GM23338 (cell line): ENCODE data around the gene MICAL3. TPM values are rescaled to one million over a fixed set of nuclear protein-coding genes. Genes with fewer than 3 reads are reported as not detected.

ENCODE experiments used
- ATAC-seq: fragments of 200-7000 bp; cut with Tn5 transposase; 3 replicates; pipeline ENCODE4 v1.9.1; 2020
- DNase-seq: peaks from one replicate; pipeline ENCODE4 v3.0.0-alpha.2; 2015; ENCODE audit warnings: low spot score
- H2AFZ ChIP-seq: fragments of 200-600 bp; sonication (generic); 2 replicates; pipeline ENCODE4 v1.8.0; 2016; ENCODE audit warnings: antibody characterized with exemption, mild to moderate bottlenecking, moderate library complexity
- H3F3A ChIP-seq: fragments of 200-600 bp; sonication (generic); replicated peaks from 2 replicates; pipeline ENCODE4 v1.8.0; 2017; ENCODE audit warnings: antibody characterized with exemption, mixed run types, low read depth
- H3K27ac ChIP-seq: fragments of 200-600 bp; sonication (generic); 2 replicates; pipeline ENCODE4 v1.6.1; 2016; ENCODE audit warnings: low read depth
- H3K27me3 ChIP-seq: fragments of 200-600 bp; sonication (generic); 2 replicates; pipeline ENCODE4 v1.8.0; 2016; ENCODE audit warnings: mild to moderate bottlenecking, mixed run types, moderate library complexity; ENCODE audit not compliant: insufficient read depth
- H3K36me3 ChIP-seq: fragments of 200-600 bp; sonication (generic); 2 replicates; pipeline ENCODE4 v1.8.0; 2016; ENCODE audit warnings: mild to moderate bottlenecking; ENCODE audit not compliant: insufficient read depth
- H3K4me1 ChIP-seq: fragments of 200-600 bp; sonication (generic); 2 replicates; pipeline ENCODE4 v1.8.0; 2016; ENCODE audit warnings: mild to moderate bottlenecking, moderate library complexity; ENCODE audit not compliant: insufficient read depth
- H3K4me2 ChIP-seq: fragments of 200-600 bp; sonication (generic); 2 replicates; pipeline ENCODE4 v1.7.1; 2017; ENCODE audit warnings: mixed run types
- H3K4me3 ChIP-seq: fragments of 200-600 bp; sonication (generic); 2 replicates; pipeline ENCODE4 v1.6.1; 2016; ENCODE audit warnings: mixed run types
- H3K79me2 ChIP-seq: fragments of 200-600 bp; sonication (generic); replicated peaks from 2 replicates; pipeline ENCODE4 v1.8.0; 2017; ENCODE audit warnings: mild to moderate bottlenecking; ENCODE audit not compliant: insufficient read depth
- H3K9me2 ChIP-seq: fragments of 200-600 bp; sonication (generic); 2 replicates; pipeline ENCODE4 v1.8.0; 2017; ENCODE audit not compliant: insufficient read depth
- H4K20me1 ChIP-seq: fragments of 200-600 bp; sonication (generic); replicated peaks from 2 replicates; pipeline ENCODE4 v1.8.0; 2017; ENCODE audit warnings: mild to moderate bottlenecking; ENCODE audit not compliant: insufficient read depth
- H3K27ac Mint-ChIP-seq: 2 replicates; pipeline ENCODE4 v1.8.0; 2020; ENCODE audit warnings: inconsistent platforms, mild to moderate bottlenecking, moderate library complexity, mixed read lengths
- H3K27me3 Mint-ChIP-seq: 3 replicates; pipeline ENCODE4 v1.8.0; 2022; ENCODE audit warnings: low read depth, mild to moderate bottlenecking, moderate library complexity, mixed read lengths, inconsistent platforms; ENCODE audit not compliant: insufficient read depth, poor library complexity
- H3K36me3 Mint-ChIP-seq: 3 replicates; pipeline ENCODE4 v1.8.0; 2021; ENCODE audit warnings: low read depth, mild to moderate bottlenecking, inconsistent platforms, moderate library complexity, mixed read lengths
- H3K4me1 Mint-ChIP-seq: 3 replicates; pipeline ENCODE4 v1.8.0; 2020; ENCODE audit warnings: mild to moderate bottlenecking, inconsistent platforms, mixed read lengths
- H3K4me3 Mint-ChIP-seq: 3 replicates; pipeline ENCODE4 v1.8.0; 2021; ENCODE audit warnings: moderate library complexity, mild to moderate bottlenecking, inconsistent platforms, mixed read lengths
- H3K9me3 Mint-ChIP-seq: 3 replicates; pipeline ENCODE4 v1.8.0; 2020; ENCODE audit warnings: moderate library complexity, mild to moderate bottlenecking, inconsistent platforms, mixed read lengths
- CTCF ChIP-seq, 2 experiments: fragments of 200-600 bp in 1 of 2; sonication (generic) in 1 of 2; conservative IDR thresholded peaks; 2 replicates each; pipeline versions ENCODE4 v1.5.1 to v1.6.1; 2016 to 2017; ENCODE audit warnings: antibody characterized with exemption in 2 of 2, low read depth in 2 of 2, mild to moderate bottlenecking in 2 of 2, moderate library complexity in 1 of 2
- EZH2 ChIP-seq: fragments of 200-600 bp; sonication (generic); IDR thresholded peaks from one replicate; pipeline ENCODE4 v1.8.0; 2017; ENCODE audit warnings: antibody characterized with exemption, mild to moderate bottlenecking, low read depth; ENCODE audit not compliant: unreplicated experiment
- JUNB ChIP-seq: IDR thresholded peaks from one replicate; pipeline ENCODE4 v1.6.1; 2016; ENCODE audit warnings: antibody characterized with exemption; ENCODE audit not compliant: unreplicated experiment
- REST ChIP-seq: IDR thresholded peaks from one replicate; pipeline ENCODE4 v1.6.1; 2018; ENCODE audit warnings: antibody characterized with exemption; ENCODE audit not compliant: unreplicated experiment
- ZNF114 ChIP-seq: fragments of 250-450 bp; sonication (Bioruptor Pico); IDR thresholded peaks from 2 replicates; pipeline ENCODE4 v1.5.0; 2020; ENCODE audit warnings: mild to moderate bottlenecking, moderate library complexity
- ZNF331 ChIP-seq: fragments of 250-450 bp; sonication (Bioruptor Pico); IDR thresholded peaks from 2 replicates; pipeline ENCODE4 v1.5.0; 2020; ENCODE audit warnings: low read depth, mild to moderate bottlenecking, moderate library complexity
- ZNF462 ChIP-seq: fragments of 250-450 bp; sonication (Bioruptor Pico); IDR thresholded peaks from 2 replicates; pipeline ENCODE4 v1.5.0; 2020; ENCODE audit warnings: mild to moderate bottlenecking, moderate library complexity
- polyA plus RNA-seq: library from polyadenylated mRNA; unstranded; fragments of >200 nt; fragmentation: Nextera tagmentation; extraction: Ambion mirVana; gene quantifications from 2 replicates; pipeline ENCODE4 v1.2.1, GENCODE V29; 2016
- total RNA-seq: library from RNA; depleted of rRNA; stranded (reverse); fragments of >200 nt; shearing (Covaris generic); gene quantifications from 2 replicates; pipeline ENCODE4 v1.2.3, GENCODE V29; 2014

Gene MICAL3
- total and polyA plus RNA-seq, 2 experiments from 2014 or later = 10.1 to 33.9 TPM

GRCh38 chr22:17920992-17921650 lies 103.2 kb downstream of the MICAL3 start:
- H3K9me3 Mint-ChIP-seq = no peaks in the 10 kb centered on the region
- Histone ChIP-seq H3K79me2 (peaks cover 85% of the 10 kb centered on the region), H3K9me2 (no peaks in the 10 kb centered on the region; the same call in 1 of the 2 replicates), H3K4me1 (peaks cover 45% of the 10 kb centered on the region), H3F3A (peaks cover 10% of the 10 kb centered on the region; the same call in 1 of the 2 replicates), H3K27ac (0 out of 2 replicates have a peak overlapping the region, but pooled peaks have one; percentile 77), H2AFZ (no peak overlapping the region), H3K4me2 (peak overlapping the region; percentile 46), H4K20me1 (peaks cover 17% of the 10 kb centered on the region), H3K4me3 (no peak overlapping the region), H3K27me3 (no peaks in the 10 kb centered on the region), H3K36me3 (no peaks in the 10 kb centered on the region)
- ATAC-seq (no peak), DNase-seq (no peak)
- no peak overlapping the region; the same call in 2 of the 3 replicates for H3K4me3 Mint-ChIP-seq
- H3K27ac Mint-ChIP-seq = no peak overlapping the region
- TF ChIP-seq ZNF114 (CRISPR knock-in tag) (no peak), ZNF462 (CRISPR knock-in tag) (no peak), JUNB (no peak), REST (no peak), EZH2 (no peak), CTCF (conservative IDR thresholded peaks at IDR 0.05; ENCODE audit: low read depth in 2 of 2) (no peak), ZNF331 (no peak)
- peaks cover 47% of the 10 kb centered on the region for H3K4me1 Mint-ChIP-seq
- H3K27me3 Mint-ChIP-seq = peaks cover 4% of the 10 kb centered on the region
- no peaks in the 10 kb centered on the region; the same call in 2 of the 3 replicates for H3K36me3 Mint-ChIP-seq
